GM18520 (cell line): ENCODE results near the gene SEPTIN8.
A peak's percentile ranks its signal among the peaks of the same experiment; 100 is the strongest.

Experiments
- ATAC-seq: cut with Tn5 transposase; IDR thresholded peaks from one replicate; pipeline ENCODE4 v1.9.1; 2021; ENCODE audit not compliant: unreplicated experiment

Gene SEPTIN8

GRCh38 chr5:132777209-132778069, at the start of gene SEPTIN8:
TSS of gene SEPTIN8 (minus strand) at chr5:132777239. CDS start at chr5:132777137, 102 bp downstream.
- peak; percentile 60 for ATAC-seq

- no peak for ATAC-seq
Observed at GRCh38 chr5:132826424-132827082, 49.5 kb upstream of the SEPTIN8 start.

- ATAC-seq: no peak
Observed at GRCh38 chr5:132825834-132826391, 48.9 kb upstream of the SEPTIN8 start.

GRCh38 chr5:132825033-132825833, 48.2 kb upstream of the SEPTIN8 start:
- ATAC-seq: no peak

GRCh38 chr5:132824426-132824825, 47.4 kb upstream of the SEPTIN8 start:
- ATAC-seq: no peak

- no peak for ATAC-seq
Observed at GRCh38 chr5:132823481-132824050, 46.5 kb upstream of the SEPTIN8 start.

- no peak for ATAC-seq
Observed at GRCh38 chr5:132822650-132823480, 45.8 kb upstream of the SEPTIN8 start.

- ATAC-seq: no peak
Observed at GRCh38 chr5:132821791-132822190, 44.8 kb upstream of the SEPTIN8 start.

- no peak for ATAC-seq
Observed at GRCh38 chr5:132821350-132821749, 44.3 kb upstream of the SEPTIN8 start.

GRCh38 chr5:132820162-132820754, 43.2 kb upstream of the SEPTIN8 start:
- peak; percentile 68 for ATAC-seq

- no peak for ATAC-seq
Observed at GRCh38 chr5:132819468-132819867, 42.4 kb upstream of the SEPTIN8 start.

GRCh38 chr5:132817011-132817410, 40.0 kb upstream of the SEPTIN8 start:
- no peak for ATAC-seq

GRCh38 chr5:132816554-132816953, 39.5 kb upstream of the SEPTIN8 start:
- no peak for ATAC-seq

GRCh38 chr5:132816083-132816482, 39.0 kb upstream of the SEPTIN8 start:
- ATAC-seq: no peak

- ATAC-seq: no peak
Observed at GRCh38 chr5:132815454-132815853, 38.4 kb upstream of the SEPTIN8 start.

- ATAC-seq: no peak
Observed at GRCh38 chr5:132814503-132815294, 37.7 kb upstream of the SEPTIN8 start.

- ATAC-seq: no peak
Observed at GRCh38 chr5:132813599-132814502, 36.8 kb upstream of the SEPTIN8 start.
